Hematopoietic multipotent progenitor cell treated with erythropoietin and hydrocortisone succinate and interleukin-3 and kit ligand, for 6 days (in vitro differentiated cells): Measurements from ENCODE around the gene SEL1L3.
A peak's percentile ranks its signal among the peaks of the same experiment; 100 is the strongest.

ENCODE experiments used
- DNase-seq: peaks from one replicate; pipeline ENCODE4 v3.0.0-alpha.2; 2015

SEL1L3 gene

GRCh38 chr4:25816591-25817058, 46.2 kb downstream of the SEL1L3 start:
- no peak for DNase-seq

GRCh38 chr4:25815586-25815985, 47.2 kb downstream of the SEL1L3 start:
- DNase-seq = no peak

- peak; percentile 17 for DNase-seq
Measured at GRCh38 chr4:25814301-25815136, 48.3 kb downstream of the SEL1L3 start.

- no peak for DNase-seq
Measured at GRCh38 chr4:25813448-25814106, 49.2 kb downstream of the SEL1L3 start.

- no peak for DNase-seq
Measured at GRCh38 chr4:25811841-25812240, 50.9 kb downstream of the SEL1L3 start.

GRCh38 chr4:25811374-25811690, 51.5 kb downstream of the SEL1L3 start:
- no peak for DNase-seq

- DNase-seq = no peak
Measured at GRCh38 chr4:25810461-25811373, 52.1 kb downstream of the SEL1L3 start.

- no peak for DNase-seq
Measured at GRCh38 chr4:25809996-25810395, 52.8 kb downstream of the SEL1L3 start.

GRCh38 chr4:25807102-25807728, 55.6 kb downstream of the SEL1L3 start:
- no peak for DNase-seq

GRCh38 chr4:25805255-25805860, 57.4 kb downstream of the SEL1L3 start:
- DNase-seq = no peak

GRCh38 chr4:25803720-25804225, 59.0 kb downstream of the SEL1L3 start:
- no peak for DNase-seq

GRCh38 chr4:25801594-25801993, 61.2 kb downstream of the SEL1L3 start:
- DNase-seq = no peak

GRCh38 chr4:25800245-25800644, 62.5 kb downstream of the SEL1L3 start:
- peak; percentile 20 for DNase-seq

- DNase-seq = no peak
Measured at GRCh38 chr4:25799522-25799921, 63.3 kb downstream of the SEL1L3 start.

GRCh38 chr4:25797136-25797535, 65.7 kb downstream of the SEL1L3 start:
- DNase-seq = no peak

GRCh38 chr4:25795566-25796454, 67.0 kb downstream of the SEL1L3 start:
- DNase-seq = no peak

- no peak for DNase-seq
Measured at GRCh38 chr4:25795091-25795490, 67.7 kb downstream of the SEL1L3 start.

- no peak for DNase-seq
Measured at GRCh38 chr4:25792876-25793275, 69.9 kb downstream of the SEL1L3 start.

- DNase-seq = peak; percentile 68
Measured at GRCh38 chr4:25792200-25792791, 70.5 kb downstream of the SEL1L3 start.

GRCh38 chr4:25790024-25790423, 72.8 kb downstream of the SEL1L3 start:
- DNase-seq = no peak
